Endodermal cell (in vitro differentiated cells): Measurements from ENCODE around the gene GOLGA8B. TPM values are rescaled to one million over a fixed set of nuclear protein-coding genes. Genes with fewer than 3 reads are reported as not detected.

Experiments
- DNase-seq: peaks from one replicate; pipeline ENCODE4 v3.0.0-alpha.2; 2017
- H3K27ac ChIP-seq: 2 replicates; pipeline ENCODE4 v1.5.1; 2013; ENCODE audit warnings: mild to moderate bottlenecking, low read depth, low read length, moderate library complexity
- H3K27me3 ChIP-seq: 2 replicates; pipeline ENCODE4 v1.6.1; 2013; ENCODE audit warnings: mild to moderate bottlenecking, low read length, moderate library complexity; ENCODE audit not compliant: insufficient read depth, control insufficient read depth, poor library complexity, severe bottlenecking
- H3K36me3 ChIP-seq: 2 replicates; pipeline ENCODE4 v1.7.0; 2013; ENCODE audit warnings: mild to moderate bottlenecking, low read length, moderate library complexity; ENCODE audit not compliant: control insufficient read depth, insufficient read depth
- H3K4me1 ChIP-seq: one replicate; pipeline ENCODE4 v1.7.0; 2013; ENCODE audit warnings: low read length; ENCODE audit not compliant: control insufficient read depth, insufficient read depth
- H3K4me3 ChIP-seq: 2 replicates; pipeline ENCODE4 v1.5.1; 2013; ENCODE audit warnings: mild to moderate bottlenecking, low read length, moderate library complexity
- H3K9ac ChIP-seq: 2 replicates; pipeline ENCODE4 v1.6.1; 2013; ENCODE audit warnings: mild to moderate bottlenecking, low read length, moderate library complexity; ENCODE audit not compliant: poor library complexity, severe bottlenecking; ENCODE audit errors: extremely low read depth
- H3K9me3 ChIP-seq: 2 replicates; pipeline ENCODE4 v1.6.1; 2013; ENCODE audit warnings: mild to moderate bottlenecking, low read length, moderate library complexity; ENCODE audit not compliant: control insufficient read depth
- H3K27ac Mint-ChIP-seq: 2 replicates; pipeline ENCODE4 v1.8.0; 2020; ENCODE audit warnings: mixed read lengths
- H3K27me3 Mint-ChIP-seq: 2 replicates; pipeline ENCODE4 v1.8.0; 2021; ENCODE audit warnings: mild to moderate bottlenecking, mixed read lengths; ENCODE audit not compliant: insufficient read depth
- H3K36me3 Mint-ChIP-seq: 2 replicates; pipeline ENCODE4 v1.8.0; 2020; ENCODE audit warnings: low read depth, mixed read lengths
- H3K4me1 Mint-ChIP-seq: 2 replicates; pipeline ENCODE4 v1.8.0; 2020; ENCODE audit warnings: mixed read lengths
- H3K4me3 Mint-ChIP-seq: 2 replicates; pipeline ENCODE4 v1.8.0; 2020; ENCODE audit warnings: mild to moderate bottlenecking, moderate library complexity, mixed read lengths
- H3K9me3 Mint-ChIP-seq: 2 replicates; pipeline ENCODE4 v1.8.0; 2020; ENCODE audit warnings: mild to moderate bottlenecking, mixed read lengths
- WGBS, 2 experiments: methylation state at CpG; one replicate each; pipeline versions ENCODE4 v1.1.5 to v1.1.7; 2013; ENCODE audit warnings: missing lambda C conversion rate in 2 of 2, mixed read lengths in 1 of 2; ENCODE audit not compliant: insufficient coverage in 1 of 2, insufficient read length in 1 of 2; 5-methylcytosine and 5-hydroxymethylcytosine counted together
- total RNA-seq, 2 donors: library from RNA; stranded (reverse); fragmentation: NEBNext Ultra II Directional in 1 of 2; extraction: Animal tissue kit (Norgen Biotek cat#: 25700) in 1 of 2; gene quantifications; 2 replicates in 1 of 2; 3 replicates in 1 of 2; pipeline ENCODE4 v1.2.1, GENCODE V29; 2021
- TF ChIP-seq, protein P1 (sequence below): fragments of 200-600 bp; sonication (generic); conservative IDR thresholded peaks from 2 replicates; pipeline ENCODE4 v1.5.0; 2021; ENCODE audit warnings: antibody characterized with exemption, mild to moderate bottlenecking

The GOLGA8B gene
- total RNA-seq, 2 donors from 2014 or later, result 74.9 to 98.6 TPM

DNA sequence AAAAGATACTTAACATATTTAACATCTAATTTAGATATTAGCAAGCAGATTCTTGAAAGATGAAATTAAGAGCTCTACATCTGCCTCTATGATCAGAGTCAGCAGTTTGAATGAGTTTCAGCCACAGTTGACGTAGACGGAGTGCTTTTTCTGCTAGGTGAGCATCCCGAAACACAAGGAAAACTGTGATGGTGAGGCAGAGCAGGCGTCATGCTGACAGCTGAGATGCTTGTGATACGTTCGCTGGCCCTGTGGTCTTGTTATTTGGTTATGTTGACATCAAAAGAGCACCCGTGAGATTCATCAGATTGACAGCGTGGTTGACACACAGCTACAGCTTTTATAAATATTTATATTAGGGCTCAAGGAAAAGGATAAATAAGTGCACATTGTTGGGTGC is 19.6 kb upstream of the GOLGA8B start:
- no peak overlapping the region for H3K4me3 ChIP-seq
- no peaks in the 10 kb centered on the region for H3K4me1 ChIP-seq
- no peak overlapping the region for H3K4me3 Mint-ChIP-seq
- no peaks in the 10 kb centered on the region for H3K27me3 ChIP-seq
- H3K27ac Mint-ChIP-seq, result no peak overlapping the region
- no peaks in the 10 kb centered on the region for H3K36me3 ChIP-seq
- H3K9me3 ChIP-seq, result no peaks in the 10 kb centered on the region
- TF ChIP-seq, protein P1, sequence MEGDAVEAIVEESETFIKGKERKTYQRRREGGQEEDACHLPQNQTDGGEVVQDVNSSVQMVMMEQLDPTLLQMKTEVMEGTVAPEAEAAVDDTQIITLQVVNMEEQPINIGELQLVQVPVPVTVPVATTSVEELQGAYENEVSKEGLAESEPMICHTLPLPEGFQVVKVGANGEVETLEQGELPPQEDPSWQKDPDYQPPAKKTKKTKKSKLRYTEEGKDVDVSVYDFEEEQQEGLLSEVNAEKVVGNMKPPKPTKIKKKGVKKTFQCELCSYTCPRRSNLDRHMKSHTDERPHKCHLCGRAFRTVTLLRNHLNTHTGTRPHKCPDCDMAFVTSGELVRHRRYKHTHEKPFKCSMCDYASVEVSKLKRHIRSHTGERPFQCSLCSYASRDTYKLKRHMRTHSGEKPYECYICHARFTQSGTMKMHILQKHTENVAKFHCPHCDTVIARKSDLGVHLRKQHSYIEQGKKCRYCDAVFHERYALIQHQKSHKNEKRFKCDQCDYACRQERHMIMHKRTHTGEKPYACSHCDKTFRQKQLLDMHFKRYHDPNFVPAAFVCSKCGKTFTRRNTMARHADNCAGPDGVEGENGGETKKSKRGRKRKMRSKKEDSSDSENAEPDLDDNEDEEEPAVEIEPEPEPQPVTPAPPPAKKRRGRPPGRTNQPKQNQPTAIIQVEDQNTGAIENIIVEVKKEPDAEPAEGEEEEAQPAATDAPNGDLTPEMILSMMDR, result no peak
- peaks cover 10% of the 10 kb centered on the region for H3K27me3 Mint-ChIP-seq
- no peak overlapping the region for H3K9ac ChIP-seq
- H3K9me3 Mint-ChIP-seq, result no peaks in the 10 kb centered on the region
- H3K4me1 Mint-ChIP-seq, result peaks cover 6% of the 10 kb centered on the region
- H3K36me3 Mint-ChIP-seq, result no peaks in the 10 kb centered on the region
- 81 to 100% methylated on average over 4 to 8 of the region's 8 CpGs for WGBS, 2 experiments
- H3K27ac ChIP-seq, result no peak overlapping the region
- no peak for DNase-seq

GRCh38 chr15:34600923-34601322 is 17.5 kb upstream of the GOLGA8B start:
- H3K4me3 Mint-ChIP-seq, result no peak overlapping the region
- H3K27ac Mint-ChIP-seq, result no peak overlapping the region
- H3K9me3 Mint-ChIP-seq, result no peaks in the 10 kb centered on the region
- peaks cover 10% of the 10 kb centered on the region for H3K27me3 Mint-ChIP-seq
- Histone ChIP-seq H3K27ac (no peak overlapping the region), H3K9ac (no peak overlapping the region), H3K36me3 (no peaks in the 10 kb centered on the region), H3K4me3 (no peak overlapping the region), H3K4me1 (no peaks in the 10 kb centered on the region), H3K9me3 (no peaks in the 10 kb centered on the region), H3K27me3 (no peaks in the 10 kb centered on the region)
- H3K4me1 Mint-ChIP-seq, result peaks cover 6% of the 10 kb centered on the region
- DNase-seq, result no peak
- no peaks in the 10 kb centered on the region for H3K36me3 Mint-ChIP-seq
- TF ChIP-seq, protein P1, result no peak

DNA sequence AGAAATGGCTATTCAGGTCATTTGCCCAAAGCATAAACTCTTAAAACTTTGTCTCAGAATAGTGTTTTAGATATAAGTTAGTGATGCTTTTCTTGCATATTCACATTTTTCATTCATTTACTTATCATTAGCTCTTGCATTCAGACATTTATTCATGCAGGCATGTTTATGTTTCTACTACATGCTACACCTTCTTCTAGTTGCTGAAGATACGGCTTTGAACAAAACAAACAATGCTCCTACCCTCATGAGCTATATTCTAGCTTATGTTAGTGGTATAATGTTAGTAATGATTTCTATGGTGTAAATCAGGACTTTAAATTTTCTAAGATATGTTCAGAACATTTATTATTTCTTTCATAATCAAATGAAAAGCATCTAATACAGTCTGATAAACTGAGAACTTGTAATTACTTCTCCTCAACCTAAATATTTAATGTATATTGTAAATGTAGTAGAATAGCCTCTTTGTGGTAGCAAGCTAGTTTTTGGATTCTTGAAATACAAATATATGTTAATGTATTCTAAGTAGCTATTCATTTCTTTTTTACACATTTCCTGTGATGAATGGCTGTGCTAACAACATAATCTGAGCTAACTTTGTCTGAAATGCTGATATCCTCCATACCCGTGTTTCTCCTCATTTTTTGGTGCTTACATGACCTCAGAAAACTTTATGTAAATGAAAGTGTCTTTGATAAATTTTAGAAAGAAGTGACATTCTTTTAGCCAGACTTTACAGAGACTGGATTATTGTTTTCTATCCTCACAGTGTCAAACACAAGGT is 15.5 kb upstream of the GOLGA8B start:
- H3K36me3 Mint-ChIP-seq, result no peaks in the 10 kb centered on the region
- H3K27me3 Mint-ChIP-seq, result peaks cover 10% of the 10 kb centered on the region
- H3K4me1 ChIP-seq, result no peaks in the 10 kb centered on the region
- peaks cover 6% of the 10 kb centered on the region for H3K4me1 Mint-ChIP-seq
- no peaks in the 10 kb centered on the region for H3K9me3 Mint-ChIP-seq
- no peak overlapping the region for H3K4me3 ChIP-seq
- no peak overlapping the region for H3K27ac ChIP-seq
- no peak overlapping the region for H3K27ac Mint-ChIP-seq
- H3K9me3 ChIP-seq, result no peaks in the 10 kb centered on the region
- TF ChIP-seq, protein P1, result no peak
- no peaks in the 10 kb centered on the region for H3K36me3 ChIP-seq
- no peak for DNase-seq
- H3K4me3 Mint-ChIP-seq, result no peak overlapping the region
- no peaks in the 10 kb centered on the region for H3K27me3 ChIP-seq
- 71 to 91% methylated on average over 1 to 2 of the region's 2 CpGs for WGBS, 2 experiments
- H3K9ac ChIP-seq, result no peak overlapping the region
